SK-N-DZ (cell line): ENCODE data around the gene NELL1.
A peak's percentile ranks its signal among the peaks of the same experiment; 100 is the strongest.

ENCODE experiments used
- DNase-seq: peaks from one replicate; pipeline ENCODE4 v3.0.0-alpha.2; 2015; ENCODE audit warnings: low spot score

NELL1 gene

GRCh38 chr11:21556926-21557325 lies 887.5 kb downstream of the NELL1 start:
- peak; percentile 74 for DNase-seq

GRCh38 chr11:21560466-21560975 lies 891.1 kb downstream of the NELL1 start:
- DNase-seq = no peak

- DNase-seq = no peak
Observed at GRCh38 chr11:21561581-21561980, 892.2 kb downstream of the NELL1 start.

GRCh38 chr11:21564095-21564494 lies 894.7 kb downstream of the NELL1 start:
- no peak for DNase-seq

- DNase-seq = no peak
Observed at GRCh38 chr11:21564833-21565682, 895.7 kb downstream of the NELL1 start.

GRCh38 chr11:21566521-21567117 lies 897.2 kb downstream of the NELL1 start:
- no peak for DNase-seq

GRCh38 chr11:21567645-21568290 lies 898.4 kb downstream of the NELL1 start:
- DNase-seq = peak; percentile 72

GRCh38 chr11:21572210-21572609 lies 902.8 kb downstream of the NELL1 start:
- DNase-seq = no peak

- no peak for DNase-seq
Observed at GRCh38 chr11:21582791-21583190, 913.4 kb downstream of the NELL1 start.

GRCh38 chr11:21588754-21589153 lies 919.4 kb downstream of the NELL1 start:
- peak; percentile 98 for DNase-seq

GRCh38 chr11:21602699-21603098 lies 933.3 kb downstream of the NELL1 start:
- peak; percentile 35 for DNase-seq

GRCh38 chr11:21603886-21604285 lies 934.5 kb downstream of the NELL1 start:
- no peak for DNase-seq

- DNase-seq = no peak
Observed at GRCh38 chr11:21604564-21604963, 935.2 kb downstream of the NELL1 start.

- no peak for DNase-seq
Observed at GRCh38 chr11:21612326-21612725, 942.9 kb downstream of the NELL1 start.

GRCh38 chr11:21614961-21615360 lies 945.6 kb downstream of the NELL1 start:
- no peak for DNase-seq

- no peak for DNase-seq
Observed at GRCh38 chr11:21615955-21616371, 946.6 kb downstream of the NELL1 start.

GRCh38 chr11:21622566-21622965 lies 953.2 kb downstream of the NELL1 start:
- DNase-seq = no peak

GRCh38 chr11:21622995-21623394 lies 953.6 kb downstream of the NELL1 start:
- DNase-seq = no peak
